ENCODE data around the gene TRPV4.

The TRPV4 gene

DNA sequence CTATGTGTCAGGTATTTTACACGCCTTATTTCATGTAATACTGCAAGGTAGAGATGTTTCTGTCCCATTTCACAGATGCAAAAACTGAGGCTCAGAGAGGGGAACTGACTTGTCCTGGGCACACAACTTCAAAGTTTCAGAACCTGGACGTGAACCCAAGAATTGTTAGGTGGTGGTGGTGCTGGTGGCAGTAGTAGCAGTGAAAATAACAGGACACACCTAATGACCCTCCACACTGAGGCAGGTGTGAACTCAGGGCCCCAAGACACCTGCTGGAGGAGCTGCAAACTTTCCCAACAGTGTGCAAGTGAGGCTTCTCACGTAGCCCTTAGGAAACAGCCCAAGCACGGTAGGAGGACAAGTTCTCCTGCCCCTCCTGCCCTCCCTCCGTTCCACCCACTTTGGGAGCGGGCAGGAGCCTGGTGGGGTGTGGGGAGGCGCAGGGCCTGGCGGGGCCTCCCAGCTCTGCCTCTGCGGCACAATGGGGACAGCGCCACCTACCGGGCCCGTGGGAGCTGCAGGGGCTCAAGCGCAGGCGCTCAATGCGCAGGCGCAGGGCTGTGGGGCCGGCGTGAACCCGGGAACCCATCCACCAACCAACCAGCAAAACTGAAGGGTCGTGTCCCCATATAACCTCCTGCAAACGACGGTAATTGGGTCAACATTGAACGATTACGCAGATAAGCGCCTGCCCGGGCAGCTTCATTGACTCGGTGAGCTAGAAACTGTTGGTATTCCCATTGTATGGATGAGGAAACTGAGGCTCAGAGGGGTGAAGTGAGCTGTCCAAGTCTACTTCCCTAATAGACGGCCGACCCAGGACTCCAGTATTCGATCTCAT is 12.0 kb upstream of the TRPV4 start (continued):
- TF ChIP-seq SCRT2 (tag by site-specific recombination; IDR thresholded peaks at IDR 0.05) (peak; percentile 50), ZNF610 (tag by site-specific recombination; IDR thresholded peaks at IDR 0.05; ENCODE audit: borderline replicate concordance) (peak; percentile 78; the same call in 1 of the 2 replicates), ZNF341 (tag by site-specific recombination; IDR thresholded peaks at IDR 0.05; ENCODE audit: low read depth) (peak; percentile 68; the same call in 1 of the 2 replicates), KLF9 (tag by site-specific recombination; IDR thresholded peaks at IDR 0.05; ENCODE audit: low read depth) (0 out of 2 replicates have a peak, but pooled peaks have one; percentile 25), ZBTB7A (tag by site-specific recombination; IDR thresholded peaks at IDR 0.05; ENCODE audit: low read depth) (0 out of 2 replicates have a peak, but pooled peaks have one; percentile 36), ZNF184 (tag by site-specific recombination; IDR thresholded peaks at IDR 0.05) (peak; percentile 52; the same call in 1 of the 2 replicates), ZNF302 (tag by site-specific recombination; IDR thresholded peaks at IDR 0.05; ENCODE audit: low read depth) (no peak), IKZF3 (tag by site-specific recombination; IDR thresholded peaks at IDR 0.05) (peak; percentile 67), ZNF394 (tag by site-specific recombination; IDR thresholded peaks at IDR 0.05; ENCODE audit: borderline replicate concordance) (0 out of 2 replicates have a peak, but pooled peaks have one; percentile 20), ZNF266 (tag by site-specific recombination; IDR thresholded peaks at IDR 0.05; ENCODE audit: low read depth) (no peak), ZNF121 (tag by site-specific recombination; IDR thresholded peaks at IDR 0.05) (peak; percentile 64; the same call in 1 of the 2 replicates), ZNF776 (tag by site-specific recombination; IDR thresholded peaks at IDR 0.05; ENCODE audit: borderline replicate concordance) (no peak), ZNF416 (tag by site-specific recombination; IDR thresholded peaks at IDR 0.05) (no peak), ZNF10 (tag by site-specific recombination; IDR thresholded peaks at IDR 0.05) (no peak), ZNF24 (tag by site-specific recombination; IDR thresholded peaks at IDR 0.05) (peak; percentile 32; the same call in 1 of the 2 replicates), ZEB2 (tag by site-specific recombination; IDR thresholded peaks at IDR 0.05) (0 out of 2 replicates have a peak, but pooled peaks have one; percentile 27), ZNF629 (tag by site-specific recombination; IDR thresholded peaks at IDR 0.05) (0 out of 2 replicates have a peak, but pooled peaks have one; percentile 27), ZNF133 (tag by site-specific recombination; IDR thresholded peaks at IDR 0.05) (no peak), ZNF626 (tag by site-specific recombination; IDR thresholded peaks at IDR 0.05) (no peak), ZNF660 (tag by site-specific recombination; IDR thresholded peaks at IDR 0.05) (peak; percentile 65; the same call in 1 of the 2 replicates), BCL11A (tag by site-specific recombination; IDR thresholded peaks at IDR 0.05; ENCODE audit: low read depth) (no peak)
- TF ChIP-seq, protein P1, sequence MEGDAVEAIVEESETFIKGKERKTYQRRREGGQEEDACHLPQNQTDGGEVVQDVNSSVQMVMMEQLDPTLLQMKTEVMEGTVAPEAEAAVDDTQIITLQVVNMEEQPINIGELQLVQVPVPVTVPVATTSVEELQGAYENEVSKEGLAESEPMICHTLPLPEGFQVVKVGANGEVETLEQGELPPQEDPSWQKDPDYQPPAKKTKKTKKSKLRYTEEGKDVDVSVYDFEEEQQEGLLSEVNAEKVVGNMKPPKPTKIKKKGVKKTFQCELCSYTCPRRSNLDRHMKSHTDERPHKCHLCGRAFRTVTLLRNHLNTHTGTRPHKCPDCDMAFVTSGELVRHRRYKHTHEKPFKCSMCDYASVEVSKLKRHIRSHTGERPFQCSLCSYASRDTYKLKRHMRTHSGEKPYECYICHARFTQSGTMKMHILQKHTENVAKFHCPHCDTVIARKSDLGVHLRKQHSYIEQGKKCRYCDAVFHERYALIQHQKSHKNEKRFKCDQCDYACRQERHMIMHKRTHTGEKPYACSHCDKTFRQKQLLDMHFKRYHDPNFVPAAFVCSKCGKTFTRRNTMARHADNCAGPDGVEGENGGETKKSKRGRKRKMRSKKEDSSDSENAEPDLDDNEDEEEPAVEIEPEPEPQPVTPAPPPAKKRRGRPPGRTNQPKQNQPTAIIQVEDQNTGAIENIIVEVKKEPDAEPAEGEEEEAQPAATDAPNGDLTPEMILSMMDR (tag by site-specific recombination; IDR thresholded peaks at IDR 0.05): peak; percentile 99
- TF ChIP-seq, protein P2, sequence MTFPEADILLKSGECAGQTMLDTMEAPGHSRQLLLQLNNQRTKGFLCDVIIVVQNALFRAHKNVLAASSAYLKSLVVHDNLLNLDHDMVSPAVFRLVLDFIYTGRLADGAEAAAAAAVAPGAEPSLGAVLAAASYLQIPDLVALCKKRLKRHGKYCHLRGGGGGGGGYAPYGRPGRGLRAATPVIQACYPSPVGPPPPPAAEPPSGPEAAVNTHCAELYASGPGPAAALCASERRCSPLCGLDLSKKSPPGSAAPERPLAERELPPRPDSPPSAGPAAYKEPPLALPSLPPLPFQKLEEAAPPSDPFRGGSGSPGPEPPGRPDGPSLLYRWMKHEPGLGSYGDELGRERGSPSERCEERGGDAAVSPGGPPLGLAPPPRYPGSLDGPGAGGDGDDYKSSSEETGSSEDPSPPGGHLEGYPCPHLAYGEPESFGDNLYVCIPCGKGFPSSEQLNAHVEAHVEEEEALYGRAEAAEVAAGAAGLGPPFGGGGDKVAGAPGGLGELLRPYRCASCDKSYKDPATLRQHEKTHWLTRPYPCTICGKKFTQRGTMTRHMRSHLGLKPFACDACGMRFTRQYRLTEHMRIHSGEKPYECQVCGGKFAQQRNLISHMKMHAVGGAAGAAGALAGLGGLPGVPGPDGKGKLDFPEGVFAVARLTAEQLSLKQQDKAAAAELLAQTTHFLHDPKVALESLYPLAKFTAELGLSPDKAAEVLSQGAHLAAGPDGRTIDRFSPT (tag by site-specific recombination; IDR thresholded peaks at IDR 0.05): peak; percentile 70; the same call in 1 of the 2 replicates
- TF ChIP-seq, protein P3, sequence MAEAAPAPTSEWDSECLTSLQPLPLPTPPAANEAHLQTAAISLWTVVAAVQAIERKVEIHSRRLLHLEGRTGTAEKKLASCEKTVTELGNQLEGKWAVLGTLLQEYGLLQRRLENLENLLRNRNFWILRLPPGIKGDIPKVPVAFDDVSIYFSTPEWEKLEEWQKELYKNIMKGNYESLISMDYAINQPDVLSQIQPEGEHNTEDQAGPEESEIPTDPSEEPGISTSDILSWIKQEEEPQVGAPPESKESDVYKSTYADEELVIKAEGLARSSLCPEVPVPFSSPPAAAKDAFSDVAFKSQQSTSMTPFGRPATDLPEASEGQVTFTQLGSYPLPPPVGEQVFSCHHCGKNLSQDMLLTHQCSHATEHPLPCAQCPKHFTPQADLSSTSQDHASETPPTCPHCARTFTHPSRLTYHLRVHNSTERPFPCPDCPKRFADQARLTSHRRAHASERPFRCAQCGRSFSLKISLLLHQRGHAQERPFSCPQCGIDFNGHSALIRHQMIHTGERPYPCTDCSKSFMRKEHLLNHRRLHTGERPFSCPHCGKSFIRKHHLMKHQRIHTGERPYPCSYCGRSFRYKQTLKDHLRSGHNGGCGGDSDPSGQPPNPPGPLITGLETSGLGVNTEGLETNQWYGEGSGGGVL (tag by site-specific recombination; IDR thresholded peaks at IDR 0.05): peak; percentile 87
- TF ChIP-seq, protein P4, sequence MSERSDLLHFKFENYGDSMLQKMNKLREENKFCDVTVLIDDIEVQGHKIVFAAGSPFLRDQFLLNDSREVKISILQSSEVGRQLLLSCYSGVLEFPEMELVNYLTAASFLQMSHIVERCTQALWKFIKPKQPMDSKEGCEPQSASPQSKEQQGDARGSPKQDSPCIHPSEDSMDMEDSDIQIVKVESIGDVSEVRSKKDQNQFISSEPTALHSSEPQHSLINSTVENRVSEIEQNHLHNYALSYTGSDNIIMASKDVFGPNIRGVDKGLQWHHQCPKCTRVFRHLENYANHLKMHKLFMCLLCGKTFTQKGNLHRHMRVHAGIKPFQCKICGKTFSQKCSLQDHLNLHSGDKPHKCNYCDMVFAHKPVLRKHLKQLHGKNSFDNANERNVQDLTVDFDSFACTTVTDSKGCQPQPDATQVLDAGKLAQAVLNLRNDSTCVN (tag by site-specific recombination; optimal IDR thresholded peaks at IDR 0.05): peak; percentile 31
- TF ChIP-seq, protein P5, sequence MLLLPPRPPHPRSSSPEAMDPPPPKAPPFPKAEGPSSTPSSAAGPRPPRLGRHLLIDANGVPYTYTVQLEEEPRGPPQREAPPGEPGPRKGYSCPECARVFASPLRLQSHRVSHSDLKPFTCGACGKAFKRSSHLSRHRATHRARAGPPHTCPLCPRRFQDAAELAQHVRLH (tag by site-specific recombination; IDR thresholded peaks at IDR 0.05): peak; percentile 87; the same call in 1 of the 2 replicates
- TF ChIP-seq, protein P6, sequence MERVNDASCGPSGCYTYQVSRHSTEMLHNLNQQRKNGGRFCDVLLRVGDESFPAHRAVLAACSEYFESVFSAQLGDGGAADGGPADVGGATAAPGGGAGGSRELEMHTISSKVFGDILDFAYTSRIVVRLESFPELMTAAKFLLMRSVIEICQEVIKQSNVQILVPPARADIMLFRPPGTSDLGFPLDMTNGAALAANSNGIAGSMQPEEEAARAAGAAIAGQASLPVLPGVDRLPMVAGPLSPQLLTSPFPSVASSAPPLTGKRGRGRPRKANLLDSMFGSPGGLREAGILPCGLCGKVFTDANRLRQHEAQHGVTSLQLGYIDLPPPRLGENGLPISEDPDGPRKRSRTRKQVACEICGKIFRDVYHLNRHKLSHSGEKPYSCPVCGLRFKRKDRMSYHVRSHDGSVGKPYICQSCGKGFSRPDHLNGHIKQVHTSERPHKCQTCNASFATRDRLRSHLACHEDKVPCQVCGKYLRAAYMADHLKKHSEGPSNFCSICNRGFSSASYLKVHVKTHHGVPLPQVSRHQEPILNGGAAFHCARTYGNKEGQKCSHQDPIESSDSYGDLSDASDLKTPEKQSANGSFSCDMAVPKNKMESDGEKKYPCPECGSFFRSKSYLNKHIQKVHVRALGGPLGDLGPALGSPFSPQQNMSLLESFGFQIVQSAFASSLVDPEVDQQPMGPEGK (tag by site-specific recombination; IDR thresholded peaks at IDR 0.05): peak; percentile 89
